NCI-H1105 (cell line): Measurements from ENCODE around the gene URB1.
"Not testable (repeated sequence)": the region's sequence is repeated elsewhere in the genome, so short reads cannot be mapped to it uniquely, and the experiment has no call there.

ENCODE experiments used
- DNase-seq: peaks from one replicate; lab custom pipeline; 2025; lab: John Stamatoyannopoulos, UW

The URB1 gene, protein sequence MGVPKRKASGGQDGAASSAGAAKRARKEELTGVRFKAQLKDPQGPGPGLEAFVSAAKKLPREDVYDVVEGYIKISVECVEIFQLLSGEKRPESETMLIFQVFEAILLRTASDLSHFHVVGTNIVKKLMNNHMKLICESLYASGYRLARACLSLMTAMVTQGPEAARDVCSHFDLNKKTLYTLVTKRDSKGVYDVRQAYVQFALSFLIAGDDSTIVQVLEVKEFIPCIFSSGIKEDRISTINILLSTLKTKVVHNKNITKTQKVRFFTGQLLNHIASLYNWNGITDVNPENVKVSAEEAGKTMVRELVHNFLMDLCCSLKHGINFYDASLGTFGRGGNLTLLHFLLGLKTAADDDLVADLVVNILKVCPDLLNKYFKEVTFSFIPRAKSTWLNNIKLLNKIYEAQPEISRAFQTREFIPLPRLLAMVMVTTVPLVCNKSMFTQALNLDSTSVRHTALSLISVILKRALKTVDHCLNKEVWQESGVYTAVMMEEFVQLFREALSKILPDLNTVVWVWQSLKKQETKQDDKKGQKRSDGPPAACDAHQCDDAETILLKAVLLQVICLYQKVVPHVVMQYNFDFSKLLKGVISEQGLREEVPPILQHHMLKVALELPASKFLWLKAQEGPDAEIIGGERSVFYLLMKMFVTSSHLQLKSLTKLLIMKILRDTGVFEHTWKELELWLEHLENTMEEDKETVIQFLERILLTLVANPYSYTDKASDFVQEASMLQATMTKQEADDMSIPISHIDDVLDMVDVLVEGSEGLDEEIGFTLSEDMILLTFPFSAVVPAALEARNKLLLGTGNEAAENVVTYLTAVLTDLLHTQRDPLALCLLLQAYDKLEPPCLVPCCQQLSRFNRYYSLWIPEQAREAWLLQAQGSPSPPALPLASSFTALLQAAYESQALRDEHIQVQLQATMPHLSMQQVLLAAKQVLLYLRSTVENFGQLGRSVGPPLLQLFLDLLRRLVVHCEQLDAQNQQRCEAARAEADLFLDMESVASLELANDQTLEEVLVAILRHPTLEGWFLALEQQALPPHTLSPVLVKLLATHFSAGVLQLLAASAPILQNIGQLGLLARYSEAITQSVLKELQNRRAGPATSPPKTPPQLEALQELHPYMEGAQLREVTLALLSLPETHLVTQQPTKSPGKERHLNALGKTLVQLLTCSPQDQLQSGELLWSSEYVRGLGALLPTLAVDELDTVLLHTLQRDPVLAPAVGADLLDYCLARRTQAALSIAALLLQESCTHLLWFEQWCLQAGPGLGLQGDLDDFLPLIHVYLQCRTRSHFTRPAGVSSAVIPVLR (N-terminal part only)

GRCh38 chr21:32392880-32393676 is at the start of gene URB1:
TSS of gene URB1 (minus strand) at chr21:32393012. CDS start at chr21:32392910, 102 bp downstream.
- peak; percentile 83 for DNase-seq

DNA sequence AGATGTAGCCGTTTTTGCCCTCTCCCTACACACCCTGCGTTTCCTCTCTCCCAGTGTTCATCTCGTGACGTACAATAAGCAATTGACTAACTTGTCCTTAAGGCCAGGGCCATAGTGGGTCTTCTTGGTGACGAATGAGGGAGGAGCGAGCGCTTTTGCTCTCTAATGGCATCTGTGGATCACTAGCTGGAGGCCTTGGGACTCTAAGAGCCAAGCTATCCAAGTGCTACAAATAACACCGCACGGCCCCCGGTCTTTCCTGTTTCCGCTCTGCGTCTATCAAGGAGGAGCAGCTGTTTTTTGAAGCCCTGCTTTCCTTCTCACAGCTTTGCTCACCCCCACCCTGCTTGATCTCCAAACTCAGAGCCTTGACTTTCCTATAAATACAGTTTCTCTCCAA is 44.9 kb upstream of the URB1 start:
- no peak for DNase-seq

DNA sequence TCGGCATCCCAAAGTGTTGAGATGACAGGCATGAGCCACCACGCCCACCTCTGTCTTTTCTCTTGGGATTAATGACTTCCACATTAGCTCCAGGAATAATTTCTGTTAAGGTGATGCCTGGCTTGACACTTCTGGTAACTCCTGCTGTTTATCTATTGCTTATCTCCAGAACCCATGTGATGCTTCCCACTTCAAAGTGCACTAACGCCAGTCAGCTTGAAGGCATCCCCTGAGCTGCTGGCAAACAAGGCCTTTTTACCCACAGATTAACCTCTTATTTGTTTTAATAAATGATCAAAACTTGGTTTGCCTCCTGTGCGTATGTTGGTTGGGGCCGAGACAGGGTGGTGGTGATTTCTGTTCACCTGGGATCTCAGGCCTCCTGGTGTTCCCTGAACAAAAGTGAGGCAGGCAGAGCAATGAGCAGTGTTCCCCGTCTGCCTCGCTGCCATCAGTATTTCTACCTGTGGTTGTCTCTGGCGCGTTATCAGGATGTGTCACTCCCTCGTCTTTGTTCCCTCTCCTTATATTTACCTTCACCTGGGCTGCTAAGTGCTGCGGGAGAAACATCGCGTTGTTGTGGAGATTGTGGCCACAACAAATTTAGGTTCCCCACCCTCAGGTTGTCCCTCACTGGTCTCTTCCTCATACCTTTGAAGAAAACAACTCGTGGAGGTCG is 40.3 kb upstream of the URB1 start:
- DNase-seq: not testable (repeated sequence)

DNA sequence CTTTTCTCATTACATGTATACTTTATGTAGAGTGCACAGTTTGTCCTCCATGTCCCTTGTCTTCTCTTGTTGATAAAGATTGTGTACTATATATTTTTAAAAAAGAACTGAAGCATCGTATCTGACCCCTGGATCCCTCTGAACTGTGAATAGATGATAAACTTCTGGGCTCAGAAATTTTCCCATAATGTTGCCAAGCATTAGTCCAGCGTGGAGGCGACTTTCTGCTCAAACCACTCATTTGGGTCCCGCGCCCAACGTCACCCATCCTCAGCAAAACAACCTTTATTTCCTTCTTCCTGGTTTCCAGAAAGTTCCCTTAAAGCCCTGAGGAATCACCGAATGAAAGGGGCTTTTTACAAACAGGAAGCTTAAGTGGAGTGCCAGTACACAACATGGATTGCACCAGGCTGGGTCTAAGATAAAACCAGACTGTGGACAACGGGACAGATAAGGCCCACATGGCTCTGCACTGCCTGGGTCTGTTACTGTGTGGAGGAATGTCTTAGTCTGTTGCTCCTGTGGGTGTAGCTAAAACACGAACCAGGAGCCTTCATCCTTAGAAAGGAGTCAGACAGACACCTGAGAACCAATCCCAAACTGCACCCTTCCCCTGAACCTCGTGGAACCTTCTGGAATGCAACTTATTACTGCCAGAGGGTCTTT is 35.3 kb upstream of the URB1 start:
- no peak for DNase-seq

DNA sequence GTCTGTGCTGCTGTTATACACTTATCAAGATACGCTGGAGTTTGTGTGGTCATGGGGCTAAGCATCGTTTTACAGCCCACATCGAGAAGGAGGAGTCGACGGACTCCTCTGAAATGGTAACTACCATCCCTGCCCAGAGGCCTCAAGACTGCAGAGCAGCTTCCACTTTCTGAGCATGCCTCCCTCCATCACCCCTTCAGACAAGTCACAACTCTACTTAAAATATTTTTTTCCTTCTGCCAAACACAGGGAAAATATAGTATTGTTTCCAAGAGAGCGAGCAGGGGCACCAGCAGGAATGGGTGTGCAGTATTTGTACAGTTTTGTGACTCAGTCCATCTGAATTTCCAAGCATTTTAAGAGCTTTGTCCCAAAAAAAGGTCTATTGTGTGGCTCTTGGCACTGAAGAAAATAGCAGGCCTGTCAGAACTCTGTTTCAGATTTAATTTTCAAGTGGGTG is 33.8 kb upstream of the URB1 start:
- no peak for DNase-seq

DNA sequence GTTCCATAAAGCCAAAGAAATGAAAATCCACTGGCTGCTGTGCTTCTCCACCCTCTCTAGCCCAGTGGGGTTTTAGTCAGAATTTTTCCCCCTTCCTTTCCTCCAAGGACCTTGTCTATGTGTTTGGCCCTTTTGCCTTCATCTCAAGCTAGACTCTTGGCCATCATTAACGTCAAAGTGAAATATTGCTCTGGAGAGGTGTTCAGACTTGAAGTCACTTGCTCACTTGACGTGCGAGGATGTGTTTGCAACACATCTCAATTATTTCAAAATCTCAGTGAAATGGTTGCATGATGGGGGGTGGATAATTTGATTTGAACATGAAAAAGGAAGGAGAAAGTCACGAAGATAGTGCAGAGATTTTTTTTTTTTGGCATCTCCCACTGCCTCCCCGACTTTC is 33.3 kb upstream of the URB1 start:
- no peak for DNase-seq

GRCh38 chr21:32425628-32426027 is 32.8 kb upstream of the URB1 start:
- no peak for DNase-seq

DNA sequence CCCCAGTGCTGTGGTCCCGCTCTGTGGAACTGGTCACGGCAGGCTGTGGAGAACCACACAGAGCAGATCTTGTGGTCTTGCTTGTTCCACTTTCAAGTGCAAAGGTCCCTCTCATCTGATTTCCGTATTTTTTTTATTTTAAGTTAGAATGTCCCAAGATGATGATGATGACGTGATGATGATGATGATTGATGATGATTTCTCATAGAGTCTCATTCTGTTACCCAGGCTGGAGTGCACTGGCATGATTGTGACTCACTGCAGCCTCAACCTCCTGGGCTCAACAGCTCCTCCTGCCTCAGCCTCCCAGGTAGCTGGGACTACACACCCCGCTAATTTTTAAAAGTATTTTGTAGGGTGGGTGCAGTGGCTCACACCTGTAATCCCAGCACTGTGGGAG is 31.9 kb upstream of the URB1 start:
- DNase-seq: no peak

DNA sequence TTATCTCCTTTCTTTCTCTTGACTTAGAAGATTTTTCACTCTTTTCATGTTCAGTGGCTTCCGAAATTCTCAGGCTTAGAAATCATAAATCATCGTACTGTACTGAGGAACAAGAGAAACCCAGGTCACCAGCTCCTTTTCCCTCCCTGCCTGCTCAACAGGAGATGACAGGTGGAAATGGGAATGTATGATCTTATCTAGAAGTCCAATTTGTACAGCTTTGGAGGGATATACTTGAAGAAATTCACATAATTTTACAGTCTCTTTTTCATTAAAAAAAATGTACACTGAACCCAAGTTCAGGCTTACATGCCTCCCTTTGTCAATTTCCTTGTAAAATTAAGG is 31.4 kb upstream of the URB1 start:
- DNase-seq: no peak

- no peak for DNase-seq
Observed at GRCh38 chr21:32423320-32424190, 30.7 kb upstream of the URB1 start.

DNA sequence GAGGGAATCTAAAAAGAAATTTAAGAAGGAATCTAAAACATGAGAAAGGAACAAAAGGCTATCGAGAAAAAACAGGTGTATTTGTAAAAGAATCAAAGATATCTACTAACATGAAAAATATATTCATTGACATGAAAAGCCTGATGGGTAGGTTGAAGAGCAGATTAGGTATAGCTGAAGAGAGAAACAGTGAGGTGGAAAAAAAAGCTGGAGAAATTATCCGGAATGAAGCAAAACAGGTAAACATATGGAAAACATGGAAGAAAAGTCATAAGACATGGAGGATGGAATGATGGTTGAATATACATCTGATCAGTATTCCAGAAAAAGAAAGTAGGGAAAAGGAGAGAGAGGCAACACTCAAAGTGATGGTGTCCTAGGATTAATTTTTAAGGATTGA is 29.3 kb upstream of the URB1 start:
- DNase-seq: no peak

DNA sequence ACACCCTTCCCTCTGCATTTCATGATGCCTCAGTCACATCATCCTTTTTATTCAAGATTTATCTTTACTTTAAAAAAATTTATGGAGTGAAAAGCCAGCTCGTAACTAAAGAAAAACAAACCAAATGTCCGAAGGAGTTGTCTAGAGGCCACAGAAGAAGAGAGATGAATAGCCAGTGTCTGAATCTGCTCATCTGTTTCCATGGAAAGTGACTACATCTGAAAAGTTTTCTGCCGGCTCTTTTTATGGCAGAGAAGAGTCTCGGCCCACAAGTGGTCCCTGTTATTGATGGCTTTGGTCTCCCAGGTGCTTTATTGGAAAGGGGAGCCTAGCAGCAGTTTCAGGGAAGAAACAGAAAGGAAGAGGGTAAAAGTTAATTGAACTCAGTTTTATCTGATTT is 25.3 kb upstream of the URB1 start:
- no peak for DNase-seq

DNA sequence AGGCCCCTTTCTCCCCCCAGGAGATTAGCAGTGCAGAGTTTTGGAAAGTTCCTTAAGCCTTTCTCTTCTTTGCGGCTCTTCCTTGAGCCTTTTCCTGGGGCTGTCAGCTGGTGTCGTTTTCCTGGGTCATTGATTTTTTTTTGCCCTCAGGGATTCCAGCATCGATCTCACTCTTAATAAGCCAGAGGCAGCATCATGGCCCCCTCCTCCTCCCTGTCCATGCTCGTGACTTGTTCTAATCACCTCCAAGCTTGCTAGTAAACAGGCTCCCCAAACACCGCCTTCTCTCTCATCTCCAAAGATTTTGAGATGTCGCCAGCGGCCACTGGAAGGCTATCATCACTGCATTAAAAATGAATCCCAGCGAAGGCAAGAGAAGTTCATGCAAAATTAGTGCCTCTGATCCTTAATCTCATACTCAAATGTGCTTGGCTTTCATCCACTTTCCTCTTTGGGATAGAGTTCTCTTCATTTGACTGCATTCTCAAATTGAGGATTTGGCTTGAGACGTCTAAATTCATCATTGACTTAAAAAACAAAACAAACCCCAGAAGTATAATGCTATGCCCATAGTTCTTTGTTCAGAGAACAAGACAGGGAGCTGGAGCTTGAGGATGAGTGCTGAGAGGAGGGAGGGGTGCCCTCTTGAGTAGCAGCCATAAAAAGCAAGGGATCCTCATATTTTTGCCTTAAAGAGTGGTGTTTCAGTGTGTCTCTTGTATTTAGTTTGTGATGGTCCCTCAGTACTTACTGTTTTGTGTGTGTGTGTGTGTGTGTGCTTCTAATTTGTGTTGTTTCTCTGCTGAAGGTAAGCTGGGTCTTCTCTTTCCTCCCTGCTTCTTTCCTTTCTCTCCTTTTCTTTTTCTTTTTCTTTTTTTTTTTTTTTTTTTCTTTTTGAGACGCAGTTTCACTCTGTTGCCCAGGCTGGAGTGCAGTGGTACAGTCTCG is 22.9 kb upstream of the URB1 start:
- DNase-seq: no peak

DNA sequence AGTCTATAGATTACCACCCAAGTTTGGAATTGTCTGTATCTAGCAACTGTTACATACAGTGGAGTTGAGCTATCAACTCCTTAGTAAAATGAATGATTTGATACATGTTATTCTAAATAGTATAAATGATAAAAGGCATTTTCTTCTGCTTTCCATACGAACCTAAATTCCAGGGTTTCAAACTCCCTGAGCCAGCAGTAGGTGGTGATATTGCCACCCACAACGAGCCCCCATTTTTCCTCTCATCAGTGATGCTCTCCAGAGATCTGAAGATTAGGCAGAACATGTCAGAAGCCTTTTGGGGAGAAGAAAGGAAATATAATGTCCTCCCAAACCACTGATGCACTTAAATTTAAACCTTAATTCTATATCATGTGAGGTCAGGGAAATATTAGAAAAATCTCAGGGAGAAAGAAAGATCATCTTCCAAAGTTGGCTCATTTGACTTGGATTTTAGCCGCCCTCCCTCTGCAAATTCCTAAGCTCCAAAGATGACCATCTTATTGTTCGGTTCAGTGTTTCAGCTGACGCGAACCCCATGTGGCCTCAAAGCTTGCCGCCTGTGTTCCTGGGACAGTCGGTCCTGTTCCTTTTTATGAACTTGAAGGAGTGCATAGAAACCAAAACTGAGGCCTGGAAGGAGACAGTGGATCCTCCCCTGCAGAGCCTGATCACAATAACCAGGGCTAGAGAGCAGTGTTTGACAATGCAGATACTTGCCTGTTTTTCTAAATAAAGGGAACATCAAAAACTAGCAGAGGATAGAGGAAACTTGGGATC is 22.0 kb upstream of the URB1 start:
- DNase-seq: no peak

- DNase-seq: no peak
Observed at GRCh38 chr21:32413697-32414578, 21.1 kb upstream of the URB1 start.

DNA sequence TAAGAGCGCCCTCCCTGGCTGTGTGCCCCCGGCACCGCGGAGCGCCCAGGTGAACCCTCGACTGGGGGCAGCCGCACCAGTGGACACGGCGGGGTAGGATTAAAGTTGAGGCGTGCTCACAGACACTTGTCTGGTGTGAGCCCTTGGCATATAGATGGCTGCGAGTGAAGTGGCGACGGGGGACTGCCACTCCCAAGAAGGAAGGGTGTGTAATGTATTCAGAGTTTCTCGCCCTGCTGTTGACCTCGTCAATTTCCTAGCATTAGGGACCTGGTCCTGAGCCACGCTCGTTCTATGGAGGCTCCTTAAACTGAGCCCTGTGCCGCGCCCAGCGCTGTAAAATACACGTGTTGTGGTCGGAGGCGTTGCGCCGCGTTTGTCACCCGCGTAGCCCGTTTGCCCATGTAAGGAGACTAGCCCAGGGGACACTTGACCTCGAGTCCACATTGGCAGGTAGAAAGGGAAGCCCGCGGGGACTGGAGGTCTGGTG is 20.2 kb upstream of the URB1 start:
- DNase-seq: no peak
